Measurements from ENCODE around the gene IDI1.

IDI1 gene

GRCh38 chr10:1036341-1036791, 12.6 kb downstream of the IDI1 start:
- H3K4me1 ChIP-seq (ENCODE audit: low read length): no peaks in the 10 kb centered on the region
- no peaks in the 10 kb centered on the region for H3K9me3 ChIP-seq (replicated peaks; ENCODE audit: insufficient read depth, low read length)
- H3K9ac ChIP-seq (ENCODE audit: low read length): no peak overlapping the region
- no peak overlapping the region for H2AFZ ChIP-seq (ENCODE audit: low read length)
- no peak overlapping the region for H3K4me3 ChIP-seq (ENCODE audit: low read length)
- H3F3A ChIP-seq (ENCODE audit: insufficient read depth, low read length): 0 out of 2 replicates have a peak, but pooled peaks cover 5% of the 10 kb centered on the region
- H4K20me1 ChIP-seq (ENCODE audit: insufficient read depth, low read length): no peaks in the 10 kb centered on the region
- TF ChIP-seq EZH2 (optimal IDR thresholded peaks at IDR 0.05; ENCODE audit: low read depth, low read length) (no peak), EZH2phosphoT487 (IDR thresholded peaks at IDR 0.05; ENCODE audit: low read length) (no peak), CTCF (IDR thresholded peaks at IDR 0.05; ENCODE audit: low read length) (no peak)
- H3K36me3 ChIP-seq (replicated peaks; ENCODE audit: insufficient read depth, low read length): peaks cover 17% of the 10 kb centered on the region
- H3K9me2 ChIP-seq (replicated peaks; ENCODE audit: insufficient read depth, low read length): no peaks in the 10 kb centered on the region
- DNase-seq: no peak
- no peak overlapping the region for H3K27ac ChIP-seq (ENCODE audit: low read length)
- H3K79me2 ChIP-seq (ENCODE audit: low read length): 0 out of 2 replicates have a peak, but pooled peaks cover 3% of the 10 kb centered on the region
- H3K4me2 ChIP-seq (ENCODE audit: low read depth, low read length): no peak overlapping the region
- H3K27me3 ChIP-seq (replicated peaks; ENCODE audit: insufficient read depth, low read length): no peaks in the 10 kb centered on the region

GRCh38 chr10:1035201-1035600, 13.7 kb downstream of the IDI1 start:
- Histone ChIP-seq H3K9me2 (replicated peaks; ENCODE audit: insufficient read depth, low read length) (no peaks in the 10 kb centered on the region), H3K4me3 (ENCODE audit: low read length) (no peak overlapping the region), H3K9ac (ENCODE audit: low read length) (no peak overlapping the region), H3K27ac (ENCODE audit: low read length) (no peak overlapping the region), H3K79me2 (ENCODE audit: low read length) (no peaks in the 10 kb centered on the region), H3K4me2 (ENCODE audit: low read depth, low read length) (no peak overlapping the region), H3K27me3 (replicated peaks; ENCODE audit: insufficient read depth, low read length) (no peaks in the 10 kb centered on the region), H2AFZ (ENCODE audit: low read length) (no peak overlapping the region), H3K9me3 (replicated peaks; ENCODE audit: insufficient read depth, low read length) (no peaks in the 10 kb centered on the region), H3K36me3 (replicated peaks; ENCODE audit: insufficient read depth, low read length) (peaks cover 8% of the 10 kb centered on the region), H3F3A (ENCODE audit: insufficient read depth, low read length) (0 out of 2 replicates have a peak, but pooled peaks cover 5% of the 10 kb centered on the region), H4K20me1 (ENCODE audit: insufficient read depth, low read length) (no peaks in the 10 kb centered on the region), H3K4me1 (ENCODE audit: low read length) (no peaks in the 10 kb centered on the region)
- DNase-seq: no peak
- no peak for TF ChIP-seq EZH2 (optimal IDR thresholded peaks at IDR 0.05; ENCODE audit: low read depth, low read length)
- no peak for TF ChIP-seq EZH2phosphoT487 (IDR thresholded peaks at IDR 0.05; ENCODE audit: low read length)
- no peak for TF ChIP-seq CTCF (IDR thresholded peaks at IDR 0.05; ENCODE audit: low read length)

GRCh38 chr10:1034758-1035157, 14.2 kb downstream of the IDI1 start:
- no peaks in the 10 kb centered on the region for H3K4me1 ChIP-seq (ENCODE audit: low read length)
- H3K4me2 ChIP-seq (ENCODE audit: low read depth, low read length): no peak overlapping the region
- no peaks in the 10 kb centered on the region for H3K9me2 ChIP-seq (replicated peaks; ENCODE audit: insufficient read depth, low read length)
- H3K79me2 ChIP-seq (ENCODE audit: low read length): no peaks in the 10 kb centered on the region
- no peaks in the 10 kb centered on the region for H4K20me1 ChIP-seq (ENCODE audit: insufficient read depth, low read length)
- H3K27ac ChIP-seq (ENCODE audit: low read length): no peak overlapping the region
- no peak overlapping the region for H3K4me3 ChIP-seq (ENCODE audit: low read length)
- TF ChIP-seq EZH2 (optimal IDR thresholded peaks at IDR 0.05; ENCODE audit: low read depth, low read length) (no peak), EZH2phosphoT487 (IDR thresholded peaks at IDR 0.05; ENCODE audit: low read length) (no peak), CTCF (IDR thresholded peaks at IDR 0.05; ENCODE audit: low read length) (no peak)
- H3K9me3 ChIP-seq (replicated peaks; ENCODE audit: insufficient read depth, low read length): no peaks in the 10 kb centered on the region
- H3K27me3 ChIP-seq (replicated peaks; ENCODE audit: insufficient read depth, low read length): no peaks in the 10 kb centered on the region
- no peak for DNase-seq
- H3F3A ChIP-seq (ENCODE audit: insufficient read depth, low read length): 0 out of 2 replicates have a peak, but pooled peaks cover 5% of the 10 kb centered on the region
- no peak overlapping the region for H2AFZ ChIP-seq (ENCODE audit: low read length)
- no peak overlapping the region for H3K9ac ChIP-seq (ENCODE audit: low read length)
- peaks cover 3% of the 10 kb centered on the region; the same call in 1 of the 2 replicates for H3K36me3 ChIP-seq (replicated peaks; ENCODE audit: insufficient read depth, low read length)

All from MM.1S (cell line).